ENCODE data around the gene CCDC85C.
A peak's percentile ranks its signal among the peaks of the same experiment; 100 is the strongest.

Gene CCDC85C

DNA sequence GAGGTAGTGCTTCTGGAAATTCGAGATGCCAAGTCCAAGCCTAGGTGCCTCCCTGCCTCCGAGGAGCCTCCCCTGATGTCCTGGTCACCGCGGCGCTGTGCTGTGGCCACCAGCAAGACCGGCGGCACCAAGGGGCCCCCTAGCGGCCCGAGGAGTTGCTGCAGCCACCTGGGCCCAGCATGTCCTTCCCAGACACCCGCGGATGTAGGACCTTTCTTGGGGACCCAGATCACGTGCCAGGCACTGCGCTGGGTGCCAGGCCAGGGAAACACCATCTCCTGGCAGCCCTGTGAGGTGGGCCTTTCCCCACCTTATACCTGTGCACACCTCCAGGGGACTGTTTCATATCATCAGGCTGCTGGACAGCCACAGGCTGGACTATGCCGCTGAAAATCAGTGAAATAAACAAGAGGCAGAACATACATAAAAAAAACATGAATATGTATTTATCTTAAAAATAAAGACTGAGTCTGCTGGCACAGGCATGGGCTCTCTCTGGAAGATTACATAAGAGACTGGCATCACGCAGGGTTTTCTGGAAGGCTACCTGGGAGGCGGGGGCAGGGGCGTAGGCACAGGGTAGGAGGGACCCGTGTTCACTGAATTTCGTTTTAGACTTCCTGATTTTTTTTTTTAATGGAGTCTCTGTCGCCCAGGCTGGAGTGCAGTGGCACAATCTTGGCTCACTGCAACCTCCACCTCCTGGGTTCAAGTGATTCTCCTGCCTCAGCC is 25.0 kb upstream of the CCDC85C start:
- peak; percentile 94 for DNase-seq (ENCODE audit: low spot score)

DNA sequence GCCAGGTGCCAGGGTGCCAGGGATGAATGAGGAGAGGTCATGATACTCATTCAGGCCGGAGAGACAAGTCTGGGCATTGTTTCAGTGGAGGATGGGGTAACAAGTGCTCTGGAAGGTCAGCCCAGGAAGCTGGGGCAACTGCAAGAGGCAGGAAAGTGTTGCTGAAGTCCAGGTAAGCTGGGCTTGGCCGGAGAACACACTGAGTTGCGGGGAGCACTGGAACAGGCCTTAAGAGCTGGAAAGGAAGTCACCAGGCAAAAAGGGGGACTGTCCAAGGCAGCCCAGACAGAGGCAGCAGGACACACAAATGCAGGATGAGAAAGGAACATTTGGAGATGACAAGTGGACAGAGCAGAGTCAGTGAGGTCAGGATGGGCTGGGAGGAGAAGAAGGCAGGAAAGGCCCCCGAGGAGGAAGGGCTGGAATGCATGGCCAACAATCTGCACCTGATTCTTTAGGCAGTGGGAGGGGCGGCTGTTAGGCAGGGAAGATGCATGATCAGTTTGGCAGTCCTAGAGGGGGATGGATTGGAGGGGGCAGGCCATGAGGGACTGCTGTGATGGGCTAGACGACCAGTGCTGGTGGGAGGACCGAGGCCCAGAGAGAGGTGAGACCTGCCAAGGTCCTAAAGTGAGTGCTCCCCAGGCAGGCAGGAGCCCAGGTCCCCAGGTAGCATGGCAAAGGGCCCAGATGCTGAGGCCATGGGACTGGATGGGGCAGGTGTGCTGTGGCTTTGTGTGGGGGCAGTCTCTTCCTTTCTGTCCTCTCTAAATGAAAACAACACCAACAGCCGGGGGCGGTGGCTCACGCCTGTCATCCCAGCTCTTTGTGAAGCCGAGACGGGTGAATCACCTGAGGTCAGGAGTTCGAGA is 23.7 kb upstream of the CCDC85C start:
- DNase-seq (ENCODE audit: low spot score), result no peak

DNA sequence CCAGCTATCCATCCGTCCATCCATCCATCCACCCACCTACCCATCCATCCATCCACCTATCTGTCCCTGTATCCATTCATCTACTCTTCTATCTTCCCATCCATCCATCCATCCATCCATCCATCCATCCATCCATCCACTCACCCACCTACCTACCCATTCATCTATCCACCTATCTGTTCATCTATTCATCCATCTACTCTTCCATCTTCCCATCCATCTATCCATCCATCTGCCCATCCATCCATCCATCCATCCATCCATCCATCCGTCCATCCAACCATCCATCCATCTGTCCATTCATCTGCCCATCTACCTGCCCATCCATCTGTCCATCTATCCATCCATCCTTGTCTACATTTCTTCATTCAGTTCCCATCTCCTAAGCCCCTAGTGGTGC is 23.1 kb upstream of the CCDC85C start:
- DNase-seq (ENCODE audit: low spot score), result no peak

DNA sequence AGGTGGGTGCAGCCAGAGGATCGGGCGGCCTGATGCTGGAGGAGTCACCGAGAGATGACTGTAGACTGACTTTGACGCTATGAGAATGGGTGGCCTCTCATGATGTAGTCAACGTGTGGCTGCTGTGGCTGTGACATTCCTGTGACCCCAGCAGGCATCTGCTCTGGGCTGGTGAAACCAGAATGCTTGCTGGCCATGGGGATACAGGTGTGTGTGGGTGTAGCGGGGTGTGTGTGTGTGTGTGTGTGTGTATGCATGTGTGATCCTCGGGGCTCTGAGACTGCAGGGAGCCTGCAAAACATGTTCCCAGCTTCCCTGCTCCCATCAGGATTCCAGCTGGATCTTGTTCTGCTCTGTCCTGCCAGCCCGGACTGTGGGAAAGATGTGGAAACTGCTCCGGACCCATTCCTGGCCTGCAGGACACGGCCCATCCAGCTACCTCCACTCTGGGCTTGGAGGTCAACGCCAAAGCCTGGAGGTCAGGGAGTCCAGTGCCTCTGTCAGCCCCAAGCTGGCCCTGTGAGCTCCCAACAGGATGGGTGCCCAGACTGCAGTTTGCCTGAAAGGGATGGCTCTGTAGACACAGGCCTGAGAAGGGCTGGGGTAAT is 22.1 kb upstream of the CCDC85C start:
- no peak for DNase-seq (ENCODE audit: low spot score)

DNA sequence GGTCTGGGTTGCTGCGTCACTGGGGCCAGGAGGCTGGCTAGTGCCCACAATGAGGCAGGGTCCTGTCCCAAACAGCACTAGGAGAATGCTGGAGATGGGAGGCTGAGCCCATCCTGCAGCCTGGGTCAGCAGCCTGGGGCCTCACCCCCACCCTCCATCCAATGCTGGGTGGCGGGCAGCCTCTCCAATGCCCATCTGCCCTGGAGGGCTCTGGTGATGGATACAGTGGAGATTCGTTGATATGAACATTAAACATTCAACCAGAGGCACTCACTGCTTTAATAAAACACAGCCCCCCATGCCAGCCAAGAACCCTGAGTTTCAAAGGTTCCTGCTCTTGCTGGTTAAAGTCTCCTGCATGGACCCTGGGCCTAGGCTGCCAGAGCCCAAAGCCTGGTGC is 21.5 kb upstream of the CCDC85C start:
- no peak for DNase-seq (ENCODE audit: low spot score)

DNA sequence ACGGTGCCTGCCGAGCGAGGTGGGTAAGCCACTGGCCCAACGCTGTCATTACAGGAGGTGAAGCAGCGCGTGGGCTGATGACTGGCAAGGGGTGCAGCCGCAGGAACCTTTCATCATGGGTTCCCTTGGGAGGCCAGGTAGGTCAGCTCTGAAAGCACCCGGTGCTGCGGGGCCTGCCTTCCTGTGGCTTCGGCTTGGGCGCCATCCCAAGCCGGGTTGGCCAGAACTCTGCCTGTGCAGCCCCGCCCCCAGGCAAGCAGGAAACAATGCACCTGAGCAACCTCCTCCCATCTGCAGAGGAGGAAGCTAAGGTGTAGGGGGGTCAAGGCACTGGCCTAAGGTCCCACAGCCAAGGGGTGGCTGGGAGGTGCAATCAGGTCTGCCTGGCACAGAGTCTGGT is 21.0 kb upstream of the CCDC85C start:
- no peak for DNase-seq (ENCODE audit: low spot score)

DNA sequence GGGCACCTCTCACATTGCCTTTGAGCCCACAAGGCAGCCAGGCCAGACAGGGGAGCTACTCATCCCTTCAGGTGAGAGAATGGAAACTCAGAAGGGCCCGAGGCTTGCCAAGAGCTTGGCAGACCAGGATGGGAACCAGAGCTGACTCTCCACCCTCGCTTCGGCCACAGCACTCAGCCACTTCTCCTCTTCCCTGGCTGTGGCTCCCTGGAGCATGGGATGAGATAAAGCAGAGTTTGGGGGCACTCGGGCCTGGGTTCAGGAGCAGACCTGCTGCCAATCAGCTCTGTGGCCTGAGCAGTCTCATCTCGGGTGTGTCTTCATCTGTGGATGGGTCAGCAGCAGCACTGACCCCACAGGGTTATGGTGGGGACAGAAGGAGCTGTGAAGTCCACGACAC is 20.0 kb upstream of the CCDC85C start:
- no peak for DNase-seq (ENCODE audit: low spot score)

DNA sequence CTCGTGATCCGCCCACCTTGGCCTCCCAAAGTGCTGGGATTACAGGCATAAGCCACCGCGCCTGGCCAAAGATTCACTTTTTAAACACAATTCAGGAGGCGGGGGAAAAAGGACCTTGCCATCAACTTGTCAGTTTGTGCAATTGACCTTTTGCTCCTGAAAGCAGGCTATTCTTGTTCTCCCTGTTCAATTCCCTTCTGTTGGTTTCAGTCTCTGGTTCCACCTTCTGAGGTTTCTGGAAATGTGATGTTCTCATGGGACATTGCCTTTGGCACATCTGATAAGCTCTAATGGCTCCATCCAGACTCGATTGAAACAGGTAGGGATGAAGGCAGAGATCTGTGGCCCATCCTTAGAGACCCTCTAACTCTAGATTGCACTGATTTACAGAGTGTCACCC is 17.9 kb upstream of the CCDC85C start:
- DNase-seq (ENCODE audit: low spot score), result no peak

DNA sequence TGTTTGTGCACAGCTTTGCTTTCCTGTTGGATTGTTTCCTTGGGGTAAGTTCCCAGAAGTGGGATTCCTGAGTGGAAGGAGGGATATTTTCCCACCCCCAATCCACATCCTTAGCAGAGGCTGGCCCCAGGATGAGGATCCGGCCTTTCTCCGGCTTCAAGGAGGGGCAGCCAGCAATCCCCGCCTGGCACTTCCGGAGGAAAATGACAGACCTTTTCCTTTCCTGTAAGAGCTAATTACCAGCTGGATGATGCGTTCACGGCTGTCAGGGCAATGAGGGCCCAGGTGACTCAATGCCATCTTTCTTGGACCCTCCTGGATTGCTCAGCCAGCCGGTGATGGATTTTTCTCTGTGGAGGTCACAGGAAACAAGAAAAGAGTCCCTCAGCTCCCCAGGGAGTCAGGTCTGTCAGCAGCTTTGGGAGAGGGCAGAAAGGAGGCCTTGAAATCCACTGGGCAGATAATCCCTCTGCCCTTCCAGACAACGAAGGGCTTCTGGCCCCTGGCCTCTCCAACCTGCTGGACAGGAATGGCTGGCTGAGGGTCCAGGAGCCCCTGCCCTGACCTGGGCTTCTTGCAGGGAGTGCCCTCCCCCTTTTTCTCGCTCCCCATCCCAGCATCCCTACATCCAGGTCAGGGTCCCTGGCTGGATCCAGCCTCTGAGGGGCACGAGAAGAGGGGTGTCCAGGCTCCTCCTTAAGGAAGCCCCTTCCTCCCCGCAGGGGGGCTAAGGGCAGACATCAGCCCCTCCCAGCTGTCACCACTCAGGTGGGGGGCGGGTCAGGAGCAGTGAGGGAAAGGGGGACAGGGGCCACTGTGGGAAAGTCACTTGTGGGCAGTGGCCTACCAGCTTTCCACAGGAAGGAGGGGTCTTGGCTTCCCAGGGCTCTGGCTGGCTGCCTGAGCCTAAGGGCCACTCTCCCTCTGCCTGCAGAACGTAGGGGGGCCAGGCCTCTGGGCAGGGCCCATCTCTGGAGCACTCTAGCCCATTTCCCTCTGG is 16.1 kb upstream of the CCDC85C start:
- DNase-seq (ENCODE audit: low spot score), result no peak

DNA sequence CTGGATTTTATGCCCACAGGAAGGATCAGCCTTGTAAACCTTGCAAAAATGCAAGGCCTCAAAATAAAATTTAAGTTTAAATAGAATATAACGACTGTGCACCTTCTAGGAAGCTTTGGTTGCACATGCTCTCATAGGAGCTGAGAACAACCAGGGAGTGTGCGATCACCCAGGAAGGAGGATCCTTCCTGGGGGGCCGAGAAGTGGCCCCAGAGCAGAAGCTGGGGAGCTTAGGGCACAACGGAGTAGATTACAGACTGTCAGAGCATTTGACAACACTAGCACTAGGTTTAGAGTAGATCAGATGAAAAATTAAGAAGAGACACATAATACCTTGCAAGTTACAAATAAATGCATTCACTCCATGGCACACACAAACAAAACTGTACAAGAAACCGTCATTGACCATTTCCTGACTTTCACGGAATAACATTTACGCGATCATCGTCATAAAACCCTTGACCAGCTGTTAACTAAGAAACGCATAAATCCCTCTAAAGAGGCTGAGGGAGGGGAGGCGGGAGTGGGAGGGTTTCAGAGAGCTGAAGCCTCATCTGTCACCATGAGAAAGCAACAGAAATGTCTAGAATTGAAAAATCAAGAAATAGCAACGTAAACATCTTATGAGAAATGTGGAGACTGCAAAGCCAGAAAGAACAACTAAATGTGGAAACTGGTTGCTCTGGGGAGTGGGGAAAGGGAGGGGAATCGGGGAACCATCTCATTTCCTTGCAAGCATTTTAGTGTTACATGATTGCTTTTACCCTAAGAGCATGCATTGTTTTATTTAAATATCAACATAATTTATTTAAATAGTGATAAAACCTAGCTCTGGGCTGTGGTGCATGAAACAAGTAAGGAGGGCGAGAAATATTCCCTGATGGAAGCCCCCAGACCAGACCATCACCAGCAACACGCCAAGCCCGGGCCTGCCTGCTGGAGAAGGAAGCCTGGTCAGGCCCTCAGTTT is 13.1 kb upstream of the CCDC85C start:
- no peak for DNase-seq (ENCODE audit: low spot score)

DNA sequence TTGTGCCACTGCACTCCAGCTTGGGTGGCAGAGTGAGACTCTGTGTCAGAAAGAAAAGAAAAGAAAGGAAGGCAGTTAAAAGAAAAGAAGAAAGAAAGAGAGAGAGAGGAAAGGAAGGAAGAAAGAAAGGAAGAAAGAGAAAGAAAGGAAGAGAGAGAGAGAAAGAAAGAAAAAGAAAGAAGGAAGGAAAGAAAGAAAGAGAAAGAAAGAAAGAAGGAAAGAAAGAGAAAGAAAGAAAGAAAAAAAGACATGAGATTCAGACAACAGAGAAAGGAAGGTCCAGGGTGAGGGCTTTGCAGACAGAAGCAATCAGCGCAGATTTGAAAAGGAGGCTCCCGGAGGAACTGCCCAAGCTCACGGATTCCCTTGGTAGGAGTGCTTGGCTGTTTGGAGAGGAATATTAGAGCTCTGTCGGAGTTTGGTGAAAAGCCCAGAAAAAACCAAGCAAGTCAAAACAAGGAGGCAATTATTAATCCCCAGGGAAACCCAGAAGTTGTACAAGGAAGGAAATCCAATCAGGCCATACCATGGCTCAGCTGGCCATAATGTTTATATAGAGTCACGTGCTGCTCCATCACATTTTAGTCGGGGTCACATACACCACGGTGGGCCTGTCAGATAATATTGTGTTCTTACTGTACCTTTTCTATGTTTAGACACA is 11.6 kb upstream of the CCDC85C start:
- no peak for DNase-seq (ENCODE audit: low spot score)

DNA sequence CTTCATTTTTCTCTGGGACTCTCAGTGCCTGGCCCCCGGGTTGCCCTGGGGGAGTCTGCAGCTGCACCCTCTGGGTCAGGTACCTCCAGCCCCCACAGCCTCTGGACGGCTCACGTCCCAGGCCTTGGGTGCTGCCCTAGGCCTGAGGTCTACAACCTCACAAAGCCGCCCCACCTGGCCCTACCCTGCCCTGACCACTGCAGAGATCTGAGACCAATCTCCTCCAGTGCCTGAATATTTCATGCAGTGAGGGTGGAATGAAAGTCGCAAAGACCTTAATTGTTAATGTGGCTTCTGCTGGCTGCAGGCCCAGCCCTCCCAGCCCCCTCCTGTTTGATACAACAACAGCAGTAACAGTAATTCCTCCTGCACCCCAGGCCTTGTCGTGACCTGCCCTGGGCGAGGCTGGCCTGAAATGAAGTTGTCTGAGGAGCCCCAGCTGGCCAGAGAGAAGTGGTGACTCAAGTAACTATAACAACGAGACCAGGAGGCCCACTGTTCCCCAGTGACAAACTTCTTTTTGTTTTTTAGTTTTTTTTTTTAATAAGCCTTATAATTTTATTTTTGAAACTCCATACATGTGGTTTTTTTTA is 8.8 kb upstream of the CCDC85C start:
- no peak for DNase-seq (ENCODE audit: low spot score)

DNA sequence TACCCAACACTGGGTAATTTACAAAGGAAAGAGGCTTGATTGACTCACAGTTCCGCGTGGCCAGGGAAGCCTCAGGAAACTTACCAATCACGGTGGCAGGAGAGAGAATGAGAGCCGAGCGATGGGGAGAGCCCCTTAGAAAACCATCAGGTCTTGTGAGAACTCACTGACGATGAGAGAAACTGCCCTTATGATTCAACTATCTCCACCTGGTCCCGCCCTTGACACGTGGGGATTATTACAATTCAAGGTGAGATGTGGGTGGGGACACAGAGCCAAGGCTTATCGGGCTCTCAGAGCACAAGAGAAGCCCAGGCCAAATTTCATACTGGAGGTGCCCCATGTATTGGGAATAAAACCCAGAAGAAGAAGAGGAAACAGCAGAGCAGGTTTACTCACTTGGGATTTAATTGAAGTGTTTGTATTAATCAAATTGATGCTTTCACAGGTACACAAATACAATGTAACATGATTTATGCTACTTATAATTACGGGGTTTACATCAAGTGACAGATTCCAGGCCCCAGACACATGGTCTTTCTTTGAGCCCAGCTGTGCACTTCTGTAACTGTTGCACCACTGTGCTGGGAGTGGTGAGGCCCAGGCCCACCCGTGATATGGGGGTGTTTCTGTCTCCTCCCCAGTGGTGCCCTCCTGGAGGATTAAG is 8.2 kb upstream of the CCDC85C start:
- DNase-seq (ENCODE audit: low spot score), result no peak

DNA sequence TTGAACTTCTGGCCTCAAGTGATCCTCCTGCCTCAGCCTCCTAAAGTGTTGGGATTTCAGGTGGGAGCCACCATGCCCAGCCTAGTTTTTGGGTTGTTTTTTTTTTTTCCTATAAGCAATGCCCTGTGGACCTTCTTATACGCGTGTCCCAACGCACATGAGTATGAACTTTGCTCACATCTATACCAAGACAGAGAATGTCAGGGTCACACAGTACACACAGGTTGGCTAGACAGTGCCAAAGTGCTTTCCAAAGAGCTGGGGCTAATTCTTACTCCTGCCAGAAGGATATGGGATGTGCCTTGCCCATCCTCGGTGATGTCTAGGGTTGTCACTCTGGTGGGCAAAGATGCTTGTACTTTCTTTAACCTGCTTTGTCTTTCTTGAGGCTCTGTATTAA is 7.6 kb upstream of the CCDC85C start:
- no peak for DNase-seq (ENCODE audit: low spot score)

DNA sequence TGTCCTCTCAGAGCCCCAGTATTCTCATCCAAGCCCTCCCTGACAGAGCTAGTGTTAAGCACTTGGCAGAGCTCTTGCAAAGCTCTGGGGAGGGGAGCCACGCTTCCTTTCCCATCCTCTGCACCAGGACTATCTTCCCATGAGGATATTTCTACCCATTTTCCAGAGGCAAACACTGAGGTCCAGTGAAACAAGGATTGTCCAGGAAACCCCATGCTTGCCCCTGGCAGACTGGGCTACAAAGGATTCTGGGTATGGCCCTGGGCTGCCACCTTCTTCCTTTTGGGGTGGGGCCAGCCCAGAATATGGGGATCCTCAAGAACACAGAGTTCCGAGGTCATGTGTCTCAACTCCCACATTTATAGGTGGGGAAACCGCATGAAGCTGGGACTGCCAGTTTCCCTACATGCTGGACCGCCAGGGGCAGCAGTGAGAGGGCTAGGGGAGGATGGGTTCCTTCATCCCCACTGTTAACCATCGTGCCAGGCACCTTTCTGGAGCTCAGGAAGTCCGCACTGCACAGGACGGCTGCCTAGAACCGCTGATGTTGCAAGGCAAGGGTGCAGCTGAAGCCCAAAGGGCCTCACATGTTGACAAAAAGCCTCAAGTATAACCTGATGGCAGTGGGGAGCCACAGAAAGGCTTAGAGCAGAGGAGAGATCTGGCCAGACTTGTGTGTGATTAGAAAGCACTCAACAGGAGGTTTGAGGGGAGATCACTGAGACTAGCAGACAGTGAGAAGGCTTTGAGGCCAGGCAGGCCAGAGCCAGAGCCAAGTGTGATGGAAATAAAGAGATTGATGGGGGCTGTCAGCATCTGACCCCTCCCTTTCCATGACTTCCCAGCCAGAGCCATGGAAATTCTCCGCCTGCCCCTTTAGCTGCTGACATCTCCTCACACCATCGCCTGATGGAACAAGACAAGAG is 5.5 kb upstream of the CCDC85C start:
- no peak for DNase-seq (ENCODE audit: low spot score)

DNA sequence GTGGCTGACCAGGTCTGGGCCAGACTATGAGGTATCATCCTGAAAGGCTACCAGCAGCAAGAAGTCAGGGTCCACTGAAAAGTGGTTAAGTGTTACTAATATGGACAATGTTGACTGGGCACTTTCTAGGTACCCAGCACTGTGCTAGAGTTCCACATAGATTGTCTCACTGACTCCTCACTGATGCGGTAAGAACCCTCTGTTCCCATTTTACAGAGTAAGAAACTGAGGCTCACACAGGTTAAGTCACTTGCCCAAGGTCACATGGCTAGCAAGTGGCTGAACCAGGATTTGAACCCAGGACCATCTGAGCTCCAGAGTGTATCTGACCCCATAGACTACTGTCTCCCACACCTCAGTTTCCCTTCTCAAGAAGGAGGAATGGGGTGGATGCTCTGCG is 4.6 kb upstream of the CCDC85C start:
- no peak for DNase-seq (ENCODE audit: low spot score)

DNA sequence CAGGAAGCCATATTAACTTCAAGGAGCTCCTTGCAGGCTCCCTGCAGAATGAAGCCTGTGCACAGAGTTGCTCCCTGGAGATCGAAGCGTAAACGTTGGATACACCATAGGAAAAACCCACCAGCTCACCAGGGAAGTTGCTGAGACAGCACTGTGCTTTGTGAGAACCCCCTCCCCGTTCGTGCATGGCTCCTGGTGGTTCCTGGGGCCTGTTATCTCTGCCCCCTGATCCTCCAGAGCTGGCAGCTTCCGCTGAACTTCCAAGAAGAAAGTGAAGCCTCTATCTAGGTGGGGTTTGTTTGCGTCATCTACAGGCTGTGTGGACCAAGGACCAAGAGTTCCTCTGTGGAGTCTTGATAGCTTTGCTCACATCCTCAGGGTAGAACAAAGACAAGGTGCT is 2.4 kb upstream of the CCDC85C start:
- no peak for DNase-seq (ENCODE audit: low spot score)
